ENCODE data around the gene XAF1. TPM values are rescaled to one million over a fixed set of nuclear protein-coding genes. Genes with fewer than 3 reads are reported as not detected.

Gene XAF1
- polyA plus RNA-seq, 3 donors, result 28.4 to 45.9 (median 31.9) TPM

DNA sequence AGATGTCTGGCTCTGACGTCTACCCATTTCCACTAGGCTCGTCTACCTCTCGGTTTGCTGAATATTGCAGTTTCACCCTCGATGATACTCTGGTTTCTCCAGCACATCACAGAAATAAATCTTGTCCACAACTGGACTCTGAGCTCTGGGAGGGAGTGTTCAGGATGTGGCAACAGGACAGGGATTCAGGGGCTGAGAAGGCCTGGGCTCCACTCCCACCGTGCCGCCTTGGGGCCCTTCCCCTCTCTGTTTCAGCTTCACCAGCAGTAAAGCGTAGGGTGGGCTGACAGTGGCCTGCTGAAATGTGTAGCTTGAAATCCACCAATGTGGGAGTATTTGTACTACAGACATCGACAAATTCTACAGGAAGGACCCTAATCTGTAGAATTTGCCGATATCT is 55.7 kb downstream of the XAF1 start:
- no peak overlapping the region for H3K27ac ChIP-seq (ENCODE audit: low read depth in 1 of 2, low read length in 2 of 2)

DNA sequence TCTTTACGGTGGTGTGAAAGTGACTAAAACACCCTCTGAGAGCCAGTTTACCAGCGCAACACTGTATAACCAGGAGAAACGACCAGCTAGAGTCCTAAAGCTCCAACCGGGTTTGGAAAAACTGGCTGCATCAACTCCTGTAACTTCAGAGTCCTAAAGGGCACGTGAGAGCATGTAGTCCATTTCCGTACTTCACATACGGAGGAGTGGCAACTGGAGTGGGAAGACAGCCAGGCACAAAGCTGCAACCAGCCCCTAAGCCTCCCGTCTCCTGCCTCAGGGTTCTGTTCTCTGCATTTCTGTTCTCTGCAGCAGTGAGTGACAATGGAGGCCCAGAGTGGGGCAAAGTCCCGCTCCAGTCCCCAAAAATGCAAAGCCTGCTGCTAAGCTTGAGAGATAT is 56.4 kb downstream of the XAF1 start:
- H3K4me1 Mint-ChIP-seq, result no peaks in the 10 kb centered on the region
- no peaks in the 10 kb centered on the region for H3K4me1 ChIP-seq (ENCODE audit: control insufficient read depth in 1 of 2, insufficient read depth in 2 of 2, low read length in 2 of 2)
- intact Hi-C loops (cut with micrococcal nuclease), result no loop called here
- no peaks in the 10 kb centered on the region for H3K27me3 ChIP-seq (ENCODE audit: control insufficient read depth in 2 of 2, insufficient read depth in 2 of 2, low read length in 2 of 2)
- no peaks in the 10 kb centered on the region for H3K36me3 Mint-ChIP-seq
- no peak overlapping the region for H3K4me2 ChIP-seq (replicated peaks; ENCODE audit: extremely low read depth, low read length, poor library complexity, severe bottlenecking)
- no peak overlapping the region for H3K4me3 Mint-ChIP-seq
- H3K79me2 ChIP-seq (ENCODE audit: insufficient read depth, low read length), result no peaks in the 10 kb centered on the region
- no peak overlapping the region for H2AFZ ChIP-seq (ENCODE audit: insufficient read depth, low read depth, low read length, poor library complexity, severe bottlenecking)
- no peak for DNase-seq
- TF ChIP-seq, protein P1, sequence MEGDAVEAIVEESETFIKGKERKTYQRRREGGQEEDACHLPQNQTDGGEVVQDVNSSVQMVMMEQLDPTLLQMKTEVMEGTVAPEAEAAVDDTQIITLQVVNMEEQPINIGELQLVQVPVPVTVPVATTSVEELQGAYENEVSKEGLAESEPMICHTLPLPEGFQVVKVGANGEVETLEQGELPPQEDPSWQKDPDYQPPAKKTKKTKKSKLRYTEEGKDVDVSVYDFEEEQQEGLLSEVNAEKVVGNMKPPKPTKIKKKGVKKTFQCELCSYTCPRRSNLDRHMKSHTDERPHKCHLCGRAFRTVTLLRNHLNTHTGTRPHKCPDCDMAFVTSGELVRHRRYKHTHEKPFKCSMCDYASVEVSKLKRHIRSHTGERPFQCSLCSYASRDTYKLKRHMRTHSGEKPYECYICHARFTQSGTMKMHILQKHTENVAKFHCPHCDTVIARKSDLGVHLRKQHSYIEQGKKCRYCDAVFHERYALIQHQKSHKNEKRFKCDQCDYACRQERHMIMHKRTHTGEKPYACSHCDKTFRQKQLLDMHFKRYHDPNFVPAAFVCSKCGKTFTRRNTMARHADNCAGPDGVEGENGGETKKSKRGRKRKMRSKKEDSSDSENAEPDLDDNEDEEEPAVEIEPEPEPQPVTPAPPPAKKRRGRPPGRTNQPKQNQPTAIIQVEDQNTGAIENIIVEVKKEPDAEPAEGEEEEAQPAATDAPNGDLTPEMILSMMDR (IDR thresholded peaks at IDR 0.05), result no peak
- H3K9me3 Mint-ChIP-seq, result peaks cover 0 to 16% (median 8%) of the 10 kb centered on the region in 7 donors
- no peak overlapping the region for H3K9ac ChIP-seq (ENCODE audit: insufficient read depth, low read length, poor library complexity, severe bottlenecking)
- H3K4me3 ChIP-seq (replicated peaks in 1 of 3; ENCODE audit: low read depth in 2 of 3, low read length in 3 of 3), result no peak overlapping the region
- H3K27ac ChIP-seq (ENCODE audit: low read depth in 1 of 2, low read length in 2 of 2), result no peak overlapping the region
- no peaks in the 10 kb centered on the region for H3K36me3 ChIP-seq (replicated peaks in 1 of 2; ENCODE audit: control insufficient read depth in 1 of 2, insufficient read depth in 2 of 2, low read length in 2 of 2)
- no peaks in the 10 kb centered on the region for H3K9me3 ChIP-seq (replicated peaks in 1 of 2; ENCODE audit: control insufficient read depth in 1 of 2, insufficient read depth in 1 of 2, low read length in 2 of 2)
- peaks cover 3 to 10% (median 9%) of the 10 kb centered on the region in 3 donors for H3K27me3 Mint-ChIP-seq (ENCODE audit: low read depth in 3 of 3)
- WGBS (ENCODE audit: insufficient coverage), result 81% methylated on average over 9 of the region's 9 CpGs
- H4K20me1 ChIP-seq (ENCODE audit: insufficient read depth, low read length), result no peaks in the 10 kb centered on the region
- H3K27ac Mint-ChIP-seq, result no peak overlapping the region

More for the DNA sequence above, 55.7 kb downstream of the XAF1 start:
- Mint-ChIP-seq H3K9me3 (peaks cover 0 to 13% (median 6%) of the 10 kb centered on the region in 7 donors), H3K36me3 (no peaks in the 10 kb centered on the region), H3K27ac (no peak overlapping the region), H3K4me1 (no peaks in the 10 kb centered on the region), H3K27me3 (ENCODE audit: low read depth in 3 of 3) (peaks cover 3 to 10% (median 7%) of the 10 kb centered on the region in 3 donors), H3K4me3 (no peak overlapping the region)
- H3K9me3 ChIP-seq (replicated peaks in 1 of 2; ENCODE audit: control insufficient read depth in 1 of 2, insufficient read depth in 1 of 2, low read length in 2 of 2), result no peaks in the 10 kb centered on the region
- intact Hi-C loops (cut with micrococcal nuclease), result no loop called here
- H3K79me2 ChIP-seq (ENCODE audit: insufficient read depth, low read length), result no peaks in the 10 kb centered on the region
- no peak overlapping the region for H2AFZ ChIP-seq (ENCODE audit: insufficient read depth, low read depth, low read length, poor library complexity, severe bottlenecking)
- TF ChIP-seq, protein P1 (IDR thresholded peaks at IDR 0.05), result no peak
- H3K27me3 ChIP-seq (ENCODE audit: control insufficient read depth in 2 of 2, insufficient read depth in 2 of 2, low read length in 2 of 2), result no peaks in the 10 kb centered on the region
- no peak overlapping the region for H3K4me2 ChIP-seq (replicated peaks; ENCODE audit: extremely low read depth, low read length, poor library complexity, severe bottlenecking)
- H3K4me1 ChIP-seq (ENCODE audit: control insufficient read depth in 1 of 2, insufficient read depth in 2 of 2, low read length in 2 of 2), result no peaks in the 10 kb centered on the region
- 80% methylated on average over 2 of the region's 9 CpGs for WGBS (ENCODE audit: insufficient coverage)
- H3K4me3 ChIP-seq (replicated peaks in 1 of 3; ENCODE audit: low read depth in 2 of 3, low read length in 3 of 3), result no peak overlapping the region
- no peaks in the 10 kb centered on the region for H3K36me3 ChIP-seq (replicated peaks in 1 of 2; ENCODE audit: control insufficient read depth in 1 of 2, insufficient read depth in 2 of 2, low read length in 2 of 2)
- H3K9ac ChIP-seq (ENCODE audit: insufficient read depth, low read length, poor library complexity, severe bottlenecking), result no peak overlapping the region
- no peak for DNase-seq
- no peaks in the 10 kb centered on the region for H4K20me1 ChIP-seq (ENCODE audit: insufficient read depth, low read length)

Data from CD14-positive monocyte (primary cell).